ENCODE data around the gene MSI2.

GRCh38 chr17:57662041-57662440, 405.7 kb downstream of the MSI2 start:
- TF ChIP-seq CTCF (IDR thresholded peaks at IDR 0.05) (no peak), POLR2A (IDR thresholded peaks at IDR 0.05) (no peak)

All from suprapubic skin (tissue), 3 donors.